Adrenal gland (tissue), 12 donors: Measurements from ENCODE around the gene IGHMBP2. TPM values are rescaled to one million over a fixed set of nuclear protein-coding genes. Genes with fewer than 3 reads are reported as not detected.

Experiments used
- DNase-seq, 7 donors: peaks; one replicate each; pipeline ENCODE4 v3.0.0-alpha.2; 2019 to 2020
- H3K27ac ChIP-seq, 5 donors: fragments of 200-600 bp; sonication (generic) in 4 of 5; 1 replicate in 3 of 5; 2 replicates in 2 of 5; pipeline versions ENCODE4 v1.5.1 to v1.8.0; 2016 to 2020; ENCODE audit warnings: mild to moderate bottlenecking in 1 of 5
- H3K27me3 ChIP-seq: fragments of 200-600 bp; 2 replicates; pipeline ENCODE4 v1.8.0; 2021
- H3K36me3 ChIP-seq, 2 donors: fragments of 200-600 bp; replicated peaks in 1 of 2; 1 replicate in 1 of 2; 2 replicates in 1 of 2; pipeline versions ENCODE4 v1.5.1 to v1.8.0; 2018 to 2022
- H3K4me1 ChIP-seq, 2 donors: fragments of 200-600 bp; replicated peaks in 1 of 2; 1 replicate in 1 of 2; 2 replicates in 1 of 2; pipeline versions ENCODE4 v1.5.1 to v1.8.0; 2018 to 2021
- H3K4me3 ChIP-seq, 4 donors: fragments of 200-600 bp; sonication (generic) in 3 of 4; one replicate each; pipeline ENCODE4 v1.5.1; 2016 to 2018
- H3K9me3 ChIP-seq, 3 donors: fragments of 200-600 bp; sonication (generic) in 1 of 3; replicated peaks in 1 of 3; 1 replicate in 2 of 3; 2 replicates in 1 of 3; pipeline versions ENCODE4 v1.5.1 to v1.8.0; 2016 to 2021
- POLR2A ChIP-seq, 2 donors: fragments of 450-650 bp; IDR thresholded peaks; one replicate each; pipeline ENCODE4 v1.6.1; 2017; ENCODE audit warnings: antibody characterized with exemption in 2 of 2, mild to moderate bottlenecking in 2 of 2, moderate library complexity in 1 of 2
- WGBS, 4 donors: extraction: QIAGEN DNeasy Blood & Tissue Kit in 2 of 4; methylation state at CpG; one replicate each; pipeline versions ENCODE4 v1.1.5 to v1.1.7; 2013 to 2017; 5-methylcytosine and 5-hydroxymethylcytosine counted together
- intact Hi-C, 2 donors: fragments of 100-400 bp; cut with DNase I; formaldehyde crosslinking; loops; one replicate each; pipeline versions ENCODE4 v1.14.1 to v1.15.0; 2022 to 2023
- polyA plus RNA-seq, 3 donors: library from polyadenylated mRNA; stranded (reverse); fragments of 200-250 nt in 2 of 3; fragments of 350-450 nt in 1 of 3; fragmentation: Illumina TruSeq in 1 of 3; extraction: RNeasy Lipid Tissue Mini Kit (QIAGEN cat#74804) in 1 of 3; gene quantifications; one replicate each; pipeline ENCODE4 v1.2.3, GENCODE V29; 2013 to 2014
- total RNA-seq, 9 donors: library from RNA; depleted of rRNA in 4 of 9; stranded (reverse); fragments of >200 nt in 4 of 9; fragments of 120-200 nt in 1 of 9; fragmentation: NEBNext Ultra II Directional in 1 of 9; extraction: Animal tissue kit (Norgen Biotek cat#: 25700) in 1 of 9; gene quantifications; one replicate each; pipeline versions ENCODE4 v1.1.0 to v1.2.4, GENCODE V29; 2013 to 2023
- TF ChIP-seq, protein P1 (sequence below), 6 experiments: fragments of 450-650 bp in 4 of 6; fragments of 200-600 bp in 2 of 6; sonication (generic) in 1 of 6; IDR thresholded peaks; 1 replicate in 5 of 6; 2 replicates in 1 of 6; pipeline versions ENCODE4 v1.5.1 to v1.8.0; 2016 to 2021; ENCODE audit warnings: antibody characterized with exemption in 6 of 6, mild to moderate bottlenecking in 2 of 6, moderate library complexity in 1 of 6
- donor health status: healthy with polysubstance abuse.
- donor health status: Bipolar disorder and iron deficiency.
- donor health status: DM: yes; HTN: yes; CAD: no.
- donor health status: DM: no; HTN: no; CAD: no.
- donor health status: DM: no; HTN: no; CAD: no.
- donor health status: DM: yes; HTN: yes; CAD: no.

The IGHMBP2 gene
- total and polyA plus RNA-seq, 12 donors = 7.9 to 40.6 (median 16.3) TPM

DNA sequence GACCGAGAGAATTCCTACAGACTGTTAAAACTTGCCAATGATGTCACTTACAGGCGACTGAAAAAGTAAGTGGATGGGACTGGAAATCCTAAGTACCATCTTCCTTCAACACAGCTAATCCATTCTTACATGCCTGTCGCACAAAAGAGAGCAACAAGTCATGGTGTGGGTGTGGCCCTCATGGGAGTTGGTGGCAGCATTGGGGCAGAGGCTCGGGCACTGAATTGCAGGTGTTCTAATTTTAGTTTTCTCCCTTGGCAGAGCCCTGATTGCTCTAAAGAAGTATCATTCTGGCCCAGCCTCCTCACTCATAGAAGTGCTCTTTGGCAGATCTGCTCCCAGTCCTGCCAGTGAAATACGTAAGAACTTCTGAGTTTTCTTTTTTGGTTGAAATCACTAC lies 4.6 kb downstream of the IGHMBP2 start:
- Histone ChIP-seq H3K27me3 (no peaks in the 10 kb centered on the region), H3K4me3 (no peak overlapping the region), H3K4me1 (peaks cover 0 to 13% of the 10 kb centered on the region in 2 donors), H3K27ac (no peak overlapping the region), H3K9me3 (no peaks in the 10 kb centered on the region), H3K36me3 (peaks cover 0 to 53% of the 10 kb centered on the region in 2 donors)
- no peak for DNase-seq
- 91 to 100% (median 94%) methylated on average over 3 to 5 of the region's 5 CpGs for WGBS, 4 donors
- no peak for TF ChIP-seq POLR2A (IDR thresholded peaks at IDR 0.05)
- TF ChIP-seq, protein P1, sequence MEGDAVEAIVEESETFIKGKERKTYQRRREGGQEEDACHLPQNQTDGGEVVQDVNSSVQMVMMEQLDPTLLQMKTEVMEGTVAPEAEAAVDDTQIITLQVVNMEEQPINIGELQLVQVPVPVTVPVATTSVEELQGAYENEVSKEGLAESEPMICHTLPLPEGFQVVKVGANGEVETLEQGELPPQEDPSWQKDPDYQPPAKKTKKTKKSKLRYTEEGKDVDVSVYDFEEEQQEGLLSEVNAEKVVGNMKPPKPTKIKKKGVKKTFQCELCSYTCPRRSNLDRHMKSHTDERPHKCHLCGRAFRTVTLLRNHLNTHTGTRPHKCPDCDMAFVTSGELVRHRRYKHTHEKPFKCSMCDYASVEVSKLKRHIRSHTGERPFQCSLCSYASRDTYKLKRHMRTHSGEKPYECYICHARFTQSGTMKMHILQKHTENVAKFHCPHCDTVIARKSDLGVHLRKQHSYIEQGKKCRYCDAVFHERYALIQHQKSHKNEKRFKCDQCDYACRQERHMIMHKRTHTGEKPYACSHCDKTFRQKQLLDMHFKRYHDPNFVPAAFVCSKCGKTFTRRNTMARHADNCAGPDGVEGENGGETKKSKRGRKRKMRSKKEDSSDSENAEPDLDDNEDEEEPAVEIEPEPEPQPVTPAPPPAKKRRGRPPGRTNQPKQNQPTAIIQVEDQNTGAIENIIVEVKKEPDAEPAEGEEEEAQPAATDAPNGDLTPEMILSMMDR (IDR thresholded peaks at IDR 0.05) = no peak
- intact Hi-C loops = no loop called here

DNA sequence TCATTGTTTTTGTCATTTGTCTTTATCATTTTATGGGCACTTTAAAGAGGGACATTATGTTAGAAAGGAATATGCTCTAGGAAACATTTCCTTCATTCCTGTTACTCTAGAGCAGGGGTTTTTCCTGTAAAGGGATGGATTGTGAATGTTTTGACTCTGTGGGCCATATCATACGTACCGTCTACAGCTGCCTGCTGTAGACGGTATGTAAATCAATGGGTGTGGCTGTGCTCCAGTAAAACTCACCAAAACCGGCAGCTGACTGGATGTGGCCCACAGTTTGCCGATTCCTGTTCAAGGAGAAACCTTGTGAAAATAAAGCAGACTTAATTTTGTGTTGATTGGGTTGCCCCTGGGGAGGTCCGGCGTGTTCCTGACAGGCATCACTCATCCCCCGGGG lies 7.3 kb downstream of the IGHMBP2 start:
- no peak for TF ChIP-seq POLR2A (IDR thresholded peaks at IDR 0.05)
- TF ChIP-seq, protein P1 (IDR thresholded peaks at IDR 0.05) = no peak
- Histone ChIP-seq H3K4me1 (no peaks in the 10 kb centered on the region), H3K4me3 (no peak overlapping the region), H3K27me3 (no peaks in the 10 kb centered on the region), H3K36me3 (peaks cover 0 to 78% of the 10 kb centered on the region in 2 donors), H3K27ac (no peak overlapping the region), H3K9me3 (no peaks in the 10 kb centered on the region)
- WGBS, 4 donors = 81 to 92% (median 84%) methylated on average over 8 of the region's 8 CpGs
- DNase-seq = no peak
- intact Hi-C loops = no loop called here

DNA sequence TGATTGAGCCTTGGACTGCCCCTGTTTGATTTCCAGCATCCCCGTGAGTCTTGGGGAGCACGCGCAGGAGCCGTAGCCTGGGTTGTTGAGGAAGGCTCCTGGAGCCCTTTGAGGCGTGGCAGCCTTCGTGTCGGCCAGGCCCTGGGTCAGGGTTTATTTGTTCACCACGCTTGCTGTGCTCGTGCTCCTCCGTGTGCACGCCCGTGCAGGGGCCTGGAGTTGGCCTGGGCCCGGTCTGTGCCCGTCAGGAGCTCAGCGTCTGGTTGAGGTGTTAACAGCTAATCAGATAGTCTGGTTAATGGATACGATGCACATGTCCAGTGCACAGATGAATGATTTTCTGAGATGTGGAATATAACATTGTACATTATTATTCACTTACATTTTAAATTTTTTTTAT lies 8.0 kb downstream of the IGHMBP2 start:
- no peaks in the 10 kb centered on the region for H3K9me3 ChIP-seq
- intact Hi-C loops = no loop called here
- no peaks in the 10 kb centered on the region for H3K4me1 ChIP-seq
- no peak for TF ChIP-seq POLR2A (IDR thresholded peaks at IDR 0.05)
- TF ChIP-seq, protein P1 (IDR thresholded peaks at IDR 0.05) = no peak
- 93 to 97% (median 96%) methylated on average over 9 to 16 of the region's 16 CpGs for WGBS, 4 donors
- no peak overlapping the region for H3K27ac ChIP-seq
- DNase-seq = no peak
- no peaks in the 10 kb centered on the region for H3K27me3 ChIP-seq
- H3K36me3 ChIP-seq = peaks cover 0 to 86% of the 10 kb centered on the region in 2 donors
- H3K4me3 ChIP-seq = no peak overlapping the region

DNA sequence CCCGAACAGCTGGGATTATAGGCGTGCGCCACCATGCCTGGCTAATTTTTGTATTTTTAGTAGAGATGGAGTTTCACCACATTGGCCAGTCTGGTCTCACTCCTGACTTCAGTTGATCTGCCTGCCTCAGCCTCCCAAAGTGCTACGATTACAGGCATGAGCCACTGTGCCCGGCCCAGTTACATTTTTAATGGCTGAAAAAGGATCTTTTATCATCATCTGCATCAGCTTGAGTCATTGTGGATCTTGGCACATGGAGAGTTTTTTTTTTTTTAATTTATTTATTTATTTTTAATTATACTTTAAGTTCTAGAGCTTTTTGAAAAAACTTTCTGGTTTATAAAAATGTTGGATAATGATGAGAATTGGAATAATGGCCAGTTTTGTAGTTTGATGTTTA lies 8.6 kb downstream of the IGHMBP2 start:
- Histone ChIP-seq H3K4me3 (no peak overlapping the region), H3K27ac (no peak overlapping the region), H3K4me1 (no peaks in the 10 kb centered on the region), H3K36me3 (peaks cover 0 to 90% of the 10 kb centered on the region in 2 donors), H3K9me3 (no peaks in the 10 kb centered on the region), H3K27me3 (no peaks in the 10 kb centered on the region)
- no peak for DNase-seq
- intact Hi-C loops = no loop called here
- WGBS, 4 donors = 73 to 86% (median 82%) methylated on average over 5 of the region's 5 CpGs
- TF ChIP-seq, protein P1 (IDR thresholded peaks at IDR 0.05) = no peak
- TF ChIP-seq POLR2A (IDR thresholded peaks at IDR 0.05) = no peak
